GM06990 (cell line): ENCODE data around the gene ELL.

Experiments used
- DNase-seq: peaks from one replicate; pipeline ENCODE4 v3.0.0-alpha.2; 2011; ENCODE audit not compliant: insufficient read length; ENCODE audit errors: extremely low read depth
- H3K27me3 ChIP-seq: replicated peaks from 2 replicates; pipeline ENCODE4 v1.6.0; 2011; ENCODE audit warnings: low read length; ENCODE audit not compliant: control insufficient read depth, insufficient read depth
- H3K36me3 ChIP-seq: 2 replicates; pipeline ENCODE4 v1.5.1; 2011; ENCODE audit warnings: low read length; ENCODE audit not compliant: control insufficient read depth, insufficient read depth
- H3K4me3 ChIP-seq: replicated peaks from 2 replicates; pipeline ENCODE4 v1.5.1; 2011; ENCODE audit warnings: low read depth, mild to moderate bottlenecking, control low read depth, low read length
- TF ChIP-seq, protein P1 (sequence below): IDR thresholded peaks from 2 replicates; pipeline ENCODE4 v1.5.1; 2011; ENCODE audit warnings: low read length, control low read depth, mild to moderate bottlenecking, inconsistent platforms; ENCODE audit not compliant: insufficient read depth, poor library complexity, severe bottlenecking

Gene ELL

DNA sequence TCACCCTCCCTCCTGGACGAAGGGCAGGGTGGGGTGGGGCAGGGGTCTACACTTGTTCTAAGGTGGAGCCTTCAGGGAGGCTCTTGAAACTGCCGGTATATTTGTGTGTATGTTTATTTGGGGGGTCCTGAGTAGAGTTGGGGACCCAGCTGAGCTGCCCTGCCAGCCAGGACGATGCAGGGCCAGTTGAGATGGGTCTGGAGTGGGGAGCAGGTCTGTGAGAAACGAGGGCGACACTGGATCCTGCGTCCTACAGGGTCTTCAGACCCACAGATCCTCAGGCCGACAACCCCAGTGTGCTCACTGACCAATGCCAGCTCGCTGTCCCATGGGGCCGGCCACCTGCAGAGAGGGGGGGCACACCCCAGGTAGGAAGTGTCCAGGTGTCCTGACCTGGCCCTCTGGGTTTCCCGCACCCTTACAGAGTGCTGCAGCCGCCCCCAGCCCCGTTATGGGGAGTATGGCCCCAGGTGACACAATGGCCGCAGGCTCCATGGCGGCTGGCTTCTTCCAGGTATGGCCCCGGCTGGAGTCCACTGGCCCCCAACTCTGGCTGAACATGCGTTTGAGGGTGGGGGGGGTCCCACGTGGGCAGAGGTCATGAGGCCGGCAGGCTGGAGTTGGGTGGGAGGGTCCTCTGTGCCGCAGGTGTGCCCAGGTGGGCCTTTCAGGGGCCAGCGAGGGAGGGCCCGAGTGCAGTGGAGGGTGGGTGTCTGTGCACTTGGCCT is 91.3 kb downstream of the ELL start:
- Histone ChIP-seq H3K36me3 (peaks cover 2% of the 10 kb centered on the region; the same call in 1 of the 2 replicates), H3K27me3 (no peaks in the 10 kb centered on the region), H3K4me3 (no peak overlapping the region)
- TF ChIP-seq, protein P1, sequence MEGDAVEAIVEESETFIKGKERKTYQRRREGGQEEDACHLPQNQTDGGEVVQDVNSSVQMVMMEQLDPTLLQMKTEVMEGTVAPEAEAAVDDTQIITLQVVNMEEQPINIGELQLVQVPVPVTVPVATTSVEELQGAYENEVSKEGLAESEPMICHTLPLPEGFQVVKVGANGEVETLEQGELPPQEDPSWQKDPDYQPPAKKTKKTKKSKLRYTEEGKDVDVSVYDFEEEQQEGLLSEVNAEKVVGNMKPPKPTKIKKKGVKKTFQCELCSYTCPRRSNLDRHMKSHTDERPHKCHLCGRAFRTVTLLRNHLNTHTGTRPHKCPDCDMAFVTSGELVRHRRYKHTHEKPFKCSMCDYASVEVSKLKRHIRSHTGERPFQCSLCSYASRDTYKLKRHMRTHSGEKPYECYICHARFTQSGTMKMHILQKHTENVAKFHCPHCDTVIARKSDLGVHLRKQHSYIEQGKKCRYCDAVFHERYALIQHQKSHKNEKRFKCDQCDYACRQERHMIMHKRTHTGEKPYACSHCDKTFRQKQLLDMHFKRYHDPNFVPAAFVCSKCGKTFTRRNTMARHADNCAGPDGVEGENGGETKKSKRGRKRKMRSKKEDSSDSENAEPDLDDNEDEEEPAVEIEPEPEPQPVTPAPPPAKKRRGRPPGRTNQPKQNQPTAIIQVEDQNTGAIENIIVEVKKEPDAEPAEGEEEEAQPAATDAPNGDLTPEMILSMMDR, result no peak
- no peak for DNase-seq

DNA sequence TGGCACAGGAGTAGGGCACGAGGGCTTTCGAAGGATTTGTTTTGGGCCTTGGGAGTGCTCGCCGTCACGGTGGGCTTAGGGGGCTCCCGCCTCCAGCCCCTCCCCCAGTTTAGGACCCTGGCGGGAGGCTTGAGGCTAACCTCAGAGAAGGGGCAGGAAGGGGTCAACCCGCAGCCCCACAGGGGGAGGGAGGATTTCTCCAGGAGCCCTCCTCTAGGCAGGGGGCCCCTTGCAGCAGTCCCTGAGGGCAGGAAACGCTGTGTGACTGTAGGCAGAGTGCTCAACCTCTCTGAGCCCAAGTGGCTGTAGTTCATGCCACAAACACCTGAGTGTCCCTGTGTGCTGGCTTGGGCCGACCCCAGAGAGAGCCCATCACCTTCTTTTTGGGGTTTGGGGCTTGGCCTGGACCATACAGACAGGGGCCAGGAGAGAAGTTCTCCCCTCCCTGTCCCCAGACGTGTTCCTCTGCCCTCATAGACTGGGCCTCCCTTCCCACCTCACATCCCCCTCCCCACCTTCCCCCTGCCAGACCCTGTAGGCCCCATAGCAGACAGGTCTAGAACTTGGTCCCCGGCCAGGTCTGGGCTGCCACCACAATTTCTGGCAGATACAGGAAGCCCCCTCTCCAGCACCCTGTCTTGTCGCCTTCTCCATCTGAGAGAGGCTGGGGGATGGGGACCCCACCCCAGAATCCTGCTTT is 92.0 kb downstream of the ELL start:
- Histone ChIP-seq H3K27me3 (no peaks in the 10 kb centered on the region), H3K4me3 (peak overlapping the region; percentile 56), H3K36me3 (peaks cover 2% of the 10 kb centered on the region; the same call in 1 of the 2 replicates)
- no peak for DNase-seq
- TF ChIP-seq, protein P1, result no peak

DNA sequence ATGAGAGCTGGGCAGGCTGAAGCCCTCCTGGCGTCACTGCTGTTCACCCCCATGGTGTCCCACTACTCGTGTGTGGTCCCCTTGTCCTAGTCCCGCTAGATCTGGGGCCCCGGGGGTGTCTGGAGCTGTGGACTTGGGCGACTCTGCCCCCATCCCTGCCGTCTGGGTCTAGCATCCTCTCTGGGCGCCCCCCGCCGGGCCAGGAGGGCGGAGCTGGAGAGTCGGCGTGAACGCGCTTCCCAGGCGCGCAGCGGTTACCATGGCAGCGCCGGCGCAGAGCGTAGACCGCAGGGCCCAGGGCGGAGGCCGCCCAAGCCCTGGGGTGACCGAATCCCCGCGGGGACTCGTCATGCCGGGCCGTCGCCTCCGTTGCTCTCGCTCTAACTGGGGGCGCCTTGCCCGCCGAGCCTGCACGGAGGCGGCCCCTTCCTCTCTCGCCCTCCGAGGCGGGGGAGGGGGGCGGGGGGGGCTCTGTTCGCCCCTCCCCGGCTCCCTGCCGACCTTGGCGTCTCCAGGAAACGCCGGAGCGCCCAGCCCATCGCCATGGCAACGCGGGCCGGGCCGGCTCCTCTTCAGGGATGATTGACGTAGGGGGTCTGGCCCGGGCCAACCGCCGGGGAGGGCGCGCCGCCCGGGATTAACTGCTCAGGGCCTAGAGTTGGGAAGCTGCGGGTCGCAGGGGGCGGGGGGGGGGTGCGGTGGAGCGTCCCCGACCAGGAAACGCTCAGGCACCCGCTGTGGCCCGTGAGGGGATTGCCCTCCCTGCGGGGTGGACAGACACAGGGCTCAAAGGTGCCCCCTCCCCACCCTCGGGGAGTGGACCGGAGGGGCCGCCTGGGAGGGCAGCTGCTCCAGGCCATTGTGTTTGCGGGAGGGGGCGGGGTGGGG is 92.8 kb downstream of the ELL start:
- DNase-seq, result peak; percentile 89
- H3K4me3 ChIP-seq, result peak overlapping the region; percentile 56
- peaks cover 2% of the 10 kb centered on the region; the same call in 1 of the 2 replicates for H3K36me3 ChIP-seq
- H3K27me3 ChIP-seq, result no peaks in the 10 kb centered on the region
- TF ChIP-seq, protein P1, result peak; percentile 4

DNA sequence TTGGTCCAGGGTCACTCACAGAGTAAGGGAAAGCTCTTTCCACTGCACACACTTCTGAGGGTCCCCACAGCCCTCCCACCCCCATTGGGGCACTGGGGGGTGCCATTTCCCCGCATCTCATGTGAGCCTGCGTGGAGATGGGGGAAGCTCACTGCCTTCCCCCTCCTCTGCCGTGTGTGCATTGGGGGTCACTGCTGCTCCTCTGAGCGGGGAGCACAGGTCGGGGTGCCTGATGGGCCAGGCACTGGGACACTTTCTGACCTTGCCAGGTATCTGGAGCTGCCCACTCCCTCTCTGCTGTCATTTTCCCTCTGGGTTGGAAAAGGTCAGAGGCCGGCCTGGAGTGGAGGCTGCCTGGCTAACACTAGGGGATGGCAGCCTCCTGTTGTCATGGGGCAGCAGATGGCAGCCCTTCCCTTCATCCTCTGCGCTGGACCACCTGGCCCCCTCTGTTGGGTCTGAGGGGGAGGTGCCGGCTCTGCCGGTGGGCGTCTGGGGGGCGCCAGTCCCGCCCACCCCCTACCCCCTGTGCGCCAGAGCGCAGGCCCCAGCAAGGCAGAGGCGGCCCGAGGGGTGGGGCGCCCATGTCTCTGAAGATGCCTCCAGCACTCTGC is 93.6 kb downstream of the ELL start:
- H3K4me3 ChIP-seq, result no peak overlapping the region
- TF ChIP-seq, protein P1, result no peak
- H3K36me3 ChIP-seq, result peaks cover 2% of the 10 kb centered on the region; the same call in 1 of the 2 replicates
- no peak for DNase-seq
- no peaks in the 10 kb centered on the region for H3K27me3 ChIP-seq

DNA sequence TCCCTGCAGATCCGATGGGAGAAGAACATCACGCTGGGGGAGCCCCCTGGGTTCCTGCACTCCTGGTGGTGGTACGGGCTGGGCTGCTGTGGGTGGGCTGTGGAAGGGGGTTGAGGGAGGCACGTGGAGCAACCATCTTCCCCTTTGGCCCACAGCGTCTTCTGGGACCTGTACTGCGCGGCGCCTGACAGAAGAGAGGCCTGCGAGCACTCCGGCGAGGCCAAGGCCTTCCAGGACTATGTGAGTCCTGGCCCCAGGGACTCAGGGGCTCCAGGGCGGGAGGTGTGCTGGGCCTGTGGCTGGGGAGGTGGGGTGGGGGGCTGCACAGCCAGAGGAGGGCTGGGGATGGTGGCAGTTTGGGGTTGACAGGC is 94.1 kb downstream of the ELL start:
- DNase-seq, result no peak
- Histone ChIP-seq H3K27me3 (no peaks in the 10 kb centered on the region), H3K36me3 (peaks cover 2% of the 10 kb centered on the region; the same call in 1 of the 2 replicates), H3K4me3 (no peak overlapping the region)
- TF ChIP-seq, protein P1, result no peak
